ENCODE data around the gene ARAP1.

The ARAP1 gene

GRCh38 chr11:72745511-72745910, 6.7 kb downstream of the ARAP1 start:
- TF ChIP-seq CTCF (IDR thresholded peaks at IDR 0.05; ENCODE audit: low read depth, low read length), result no peak
- H3K4me3 ChIP-seq (ENCODE audit: low read depth, low read length), result no peak overlapping the region

GRCh38 chr11:72744474-72744873, 7.7 kb downstream of the ARAP1 start:
- no peak overlapping the region for H3K4me3 ChIP-seq (ENCODE audit: low read depth, low read length)
- no peak for TF ChIP-seq CTCF (IDR thresholded peaks at IDR 0.05; ENCODE audit: low read depth, low read length)

GRCh38 chr11:72743321-72744221, 8.6 kb downstream of the ARAP1 start:
- TF ChIP-seq CTCF (IDR thresholded peaks at IDR 0.05; ENCODE audit: low read depth, low read length), result no peak
- no peak overlapping the region for H3K4me3 ChIP-seq (ENCODE audit: low read depth, low read length)

GRCh38 chr11:72742513-72743320, 9.5 kb downstream of the ARAP1 start:
- TF ChIP-seq CTCF (IDR thresholded peaks at IDR 0.05; ENCODE audit: low read depth, low read length), result no peak
- no peak overlapping the region for H3K4me3 ChIP-seq (ENCODE audit: low read depth, low read length)

GRCh38 chr11:72741849-72742512, 10.2 kb downstream of the ARAP1 start:
- TF ChIP-seq CTCF (IDR thresholded peaks at IDR 0.05; ENCODE audit: low read depth, low read length), result no peak
- H3K4me3 ChIP-seq (ENCODE audit: low read depth, low read length), result no peak overlapping the region

DNA sequence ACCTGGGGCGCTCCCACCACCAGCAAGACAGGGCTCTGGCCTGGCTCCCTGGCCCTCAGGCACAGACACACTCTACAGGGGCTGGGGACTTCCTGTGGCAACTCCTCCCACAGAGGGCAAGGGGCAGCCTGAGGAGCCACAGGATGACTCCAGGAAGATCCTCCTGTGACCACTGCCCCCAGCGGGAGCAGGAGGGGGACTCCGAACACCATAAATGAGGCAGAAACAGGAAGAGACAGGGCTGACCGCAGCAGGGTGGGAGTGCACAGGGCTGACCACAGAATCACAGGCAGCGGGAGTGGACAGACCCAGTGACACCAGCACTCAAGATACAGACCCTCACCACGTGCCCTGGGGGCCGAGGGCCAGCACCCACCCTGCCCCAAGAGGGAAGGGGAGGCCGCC, 10.8 kb downstream of the ARAP1 start:
- no peak overlapping the region for H3K4me3 ChIP-seq (ENCODE audit: low read depth, low read length)

More for the DNA sequence above, 10.8 kb downstream of the ARAP1 start:
- TF ChIP-seq CTCF (IDR thresholded peaks at IDR 0.05; ENCODE audit: low read depth, low read length), result no peak
